Gastrocnemius medialis (tissue), 4 donors: ENCODE data around the gene AQP5. TPM values are rescaled to one million over a fixed set of nuclear protein-coding genes. Genes with fewer than 3 reads are reported as not detected.
"Not testable (repeated sequence)": the region's sequence is repeated elsewhere in the genome, so short reads cannot be mapped to it uniquely, and the experiment has no call there.

Experiments
- ATAC-seq, 2 donors: fragments of 150-250 bp; one replicate each; pipeline ENCODE4 v1.9.1; 2016
- DNase-seq, 2 donors: peaks; one replicate each; pipeline ENCODE4 v3.0.0-alpha.2; 2019
- H3K27ac ChIP-seq, 4 donors: fragments of 200-600 bp; sonication (generic); 1 replicate in 1 of 4; 2 replicates in 3 of 4; pipeline ENCODE4 v1.5.1; 2016 to 2018; ENCODE audit warnings: mild to moderate bottlenecking in 2 of 4, moderate library complexity in 1 of 4
- H3K27me3 ChIP-seq, 3 donors: fragments of 200-600 bp; sonication (generic) in 2 of 3; 1 replicate in 1 of 3; 2 replicates in 2 of 3; pipeline versions ENCODE4 v1.5.1 to v1.6.0; 2016 to 2019; ENCODE audit warnings: mild to moderate bottlenecking in 1 of 3, moderate library complexity in 1 of 3
- H3K36me3 ChIP-seq, 2 donors: fragments of 200-600 bp; sonication (generic) in 1 of 2; one replicate each; pipeline ENCODE4 v1.5.1; 2017 to 2018
- H3K4me1 ChIP-seq, 2 donors: fragments of 200-600 bp; sonication (generic) in 1 of 2; one replicate each; pipeline ENCODE4 v1.5.1; 2016 to 2017; ENCODE audit warnings: mild to moderate bottlenecking in 2 of 2
- H3K4me3 ChIP-seq, 4 donors: fragments of 200-600 bp; sonication (generic) in 3 of 4; 1 replicate in 1 of 4; 2 replicates in 3 of 4; pipeline ENCODE4 v1.5.1; 2016 to 2019; ENCODE audit warnings: mild to moderate bottlenecking in 2 of 4
- H3K9me3 ChIP-seq, 3 donors: fragments of 200-600 bp; sonication (generic) in 2 of 3; 1 replicate in 1 of 3; 2 replicates in 2 of 3; pipeline ENCODE4 v1.5.1; 2016 to 2019
- CTCF ChIP-seq, 5 experiments: fragments of 450-650 bp in 3 of 5; fragments of 200-600 bp in 2 of 5; sonication (generic) in 2 of 5; IDR thresholded peaks in 4 of 5; conservative IDR thresholded peaks in 1 of 5; 1 replicate in 4 of 5; 2 replicates in 1 of 5; pipeline ENCODE4 v1.5.1; 2016 to 2019; ENCODE audit warnings: antibody characterized with exemption in 5 of 5, mild to moderate bottlenecking in 3 of 5, moderate library complexity in 3 of 5
- POLR2A ChIP-seq, 2 donors: fragments of 450-650 bp; IDR thresholded peaks; one replicate each; pipeline ENCODE4 v1.6.1; 2017; ENCODE audit warnings: antibody characterized with exemption in 2 of 2, mild to moderate bottlenecking in 2 of 2, moderate library complexity in 2 of 2
- in situ Hi-C, 4 donors: fragments of 200-750 bp; cut with MboI; loops; one replicate each; pipeline versions ENCODE4 v1.15.0 to v1.8.0; 2017; ENCODE audit warnings: low sequenced_read_pairs in 4 of 4
- intact Hi-C: fragments of 100-400 bp; cut with DNase I; formaldehyde crosslinking; loops from one replicate; pipeline ENCODE4 v1.15.1; 2023; ENCODE audit warnings: low total_unique reads
- total RNA-seq, 4 donors: library from RNA; depleted of rRNA; stranded (reverse); fragments of >200 nt; gene quantifications; one replicate each; pipeline versions ENCODE4 v1.1.0 to v1.2.3, GENCODE V29; 2016

Gene AQP5
- total RNA-seq, 4 donors from 2014 or later = not detected

- no peaks in the 10 kb centered on the region for H3K36me3 ChIP-seq
- H3K27me3 ChIP-seq = no peaks in the 10 kb centered on the region
- intact Hi-C loops = no loop called here
- no peak for TF ChIP-seq POLR2A (IDR thresholded peaks at IDR 0.05)
- TF ChIP-seq CTCF (IDR thresholded peaks at IDR 0.05 in 4 of 5, conservative IDR thresholded peaks at IDR 0.05 in 1 of 5) = no peak
- H3K27ac ChIP-seq = no peak overlapping the region
- in situ Hi-C loops = no loop called here
- H3K4me1 ChIP-seq = peaks cover 0 to 5% of the 10 kb centered on the region in 2 donors
- DNase-seq = no peak
- H3K9me3 ChIP-seq = no peaks in the 10 kb centered on the region
- no peak overlapping the region for H3K4me3 ChIP-seq
- ATAC-seq = no peak
Observed at GRCh38 chr12:49985981-49986380, 24.3 kb downstream of the AQP5 start.

DNA sequence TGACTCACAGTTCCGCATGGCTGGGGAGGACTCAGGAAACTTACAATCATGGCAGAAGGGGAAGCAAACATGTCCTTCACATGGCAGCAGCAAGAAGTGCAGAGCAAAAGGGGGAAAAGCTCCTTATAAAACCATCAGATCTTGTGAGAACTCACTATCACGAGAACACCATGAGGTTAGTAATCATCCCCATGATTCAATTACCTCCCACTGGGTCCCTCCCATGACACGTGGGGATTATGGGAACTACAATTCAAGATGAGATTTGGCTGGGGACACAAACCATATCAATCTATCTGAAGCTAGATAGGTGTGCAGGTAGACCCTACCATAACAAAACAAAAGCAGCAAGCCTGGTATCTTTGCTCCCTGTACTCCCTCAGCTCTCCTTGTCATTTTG, 24.8 kb downstream of the AQP5 start:
- H3K9me3 ChIP-seq, in situ Hi-C loops, H3K27me3 ChIP-seq, ATAC-seq, H3K4me3 ChIP-seq, H3K4me1 ChIP-seq, H3K36me3 ChIP-seq, DNase-seq, intact Hi-C loops, H3K27ac ChIP-seq: not testable (repeated sequence)

GRCh38 chr12:49987625-49988303, 26.1 kb downstream of the AQP5 start:
- intact Hi-C loops (no loop called here), in situ Hi-C loops (no loop called here)
- Histone ChIP-seq H3K4me3 (no peak overlapping the region), H3K4me1 (peaks cover 0 to 5% of the 10 kb centered on the region in 2 donors), H3K36me3 (no peaks in the 10 kb centered on the region), H3K27ac (no peak overlapping the region), H3K9me3 (no peaks in the 10 kb centered on the region), H3K27me3 (no peaks in the 10 kb centered on the region)
- ATAC-seq (no peak), DNase-seq (no peak)
- TF ChIP-seq POLR2A (IDR thresholded peaks at IDR 0.05) (no peak), CTCF (IDR thresholded peaks at IDR 0.05 in 4 of 5, conservative IDR thresholded peaks at IDR 0.05 in 1 of 5) (no peak)

GRCh38 chr12:49989400-49989799, 27.7 kb downstream of the AQP5 start:
- H3K4me3 ChIP-seq, H3K9me3 ChIP-seq, DNase-seq, in situ Hi-C loops, H3K36me3 ChIP-seq, H3K27me3 ChIP-seq, H3K27ac ChIP-seq, intact Hi-C loops, H3K4me1 ChIP-seq, ATAC-seq: not testable (repeated sequence)

DNA sequence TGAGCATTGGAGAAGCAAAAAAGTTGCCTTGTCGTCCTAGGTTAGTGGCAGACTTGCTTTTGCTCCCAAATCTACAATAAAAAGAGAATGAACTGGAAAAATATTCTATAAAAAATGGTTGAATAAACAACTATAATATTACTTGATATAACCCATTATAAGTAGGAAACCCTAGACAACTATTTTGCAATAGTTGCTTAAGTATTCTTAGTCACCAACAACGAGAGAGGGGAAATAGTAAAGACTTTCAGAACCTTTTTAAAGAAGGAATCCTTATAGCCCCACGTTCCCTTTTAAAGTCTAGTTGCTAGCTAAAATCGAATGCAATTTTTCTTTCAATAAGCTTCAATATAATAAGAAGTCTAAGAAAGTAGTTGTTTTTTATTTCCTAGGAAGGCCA, 28.6 kb downstream of the AQP5 start:
- Histone ChIP-seq H3K4me3 (no peak overlapping the region), H3K27ac (no peak overlapping the region), H3K36me3 (no peaks in the 10 kb centered on the region), H3K4me1 (no peaks in the 10 kb centered on the region), H3K9me3 (no peaks in the 10 kb centered on the region), H3K27me3 (no peaks in the 10 kb centered on the region)
- intact Hi-C loops (no loop called here), in situ Hi-C loops (no loop called here)
- no peak for TF ChIP-seq POLR2A (IDR thresholded peaks at IDR 0.05)
- ATAC-seq (no peak), DNase-seq (no peak)

DNA sequence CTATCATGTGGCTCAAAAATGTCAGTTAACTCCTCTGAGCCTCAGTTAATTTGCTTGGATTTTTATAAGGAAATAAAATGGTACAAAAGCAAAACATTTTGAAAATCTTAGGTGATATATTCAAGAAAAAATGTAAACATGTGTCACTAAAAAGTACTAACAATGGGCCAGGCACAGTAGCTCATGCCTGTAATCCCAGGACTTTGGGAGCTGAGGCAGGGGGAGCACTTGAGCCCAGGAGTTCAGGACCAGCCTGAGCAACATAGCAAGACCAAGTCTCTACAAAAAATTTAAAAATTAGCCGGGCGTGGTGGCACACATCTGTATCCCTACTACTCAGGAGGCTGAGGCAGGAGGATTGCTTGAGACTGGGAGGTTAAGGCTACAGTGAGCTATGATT, 36.8 kb downstream of the AQP5 start:
- H3K4me1 ChIP-seq = no peaks in the 10 kb centered on the region
- no peak for DNase-seq
- H3K36me3 ChIP-seq = peaks cover 0 to 7% of the 10 kb centered on the region in 2 donors
- no peaks in the 10 kb centered on the region for H3K27me3 ChIP-seq
- no peaks in the 10 kb centered on the region for H3K9me3 ChIP-seq
- no peak overlapping the region for H3K27ac ChIP-seq
- intact Hi-C loops (no loop called here), in situ Hi-C loops (no loop called here)
- H3K4me3 ChIP-seq = no peak overlapping the region
- no peak for TF ChIP-seq POLR2A (IDR thresholded peaks at IDR 0.05)
- no peak for TF ChIP-seq CTCF (IDR thresholded peaks at IDR 0.05 in 4 of 5, conservative IDR thresholded peaks at IDR 0.05 in 1 of 5)
- ATAC-seq = no peak
